COLO829 (cell line): ENCODE results near the gene RSPRY1.
"Not testable (repeated sequence)": the region's sequence is repeated elsewhere in the genome, so short reads cannot be mapped to it uniquely, and the experiment has no call there.

Experiments
- DNase-seq: peaks from one replicate; pipeline ENCODE4 v3.0.0; 2012; ENCODE audit warnings: low spot score

Gene RSPRY1

GRCh38 chr16:57186872-57187854, 1.0 kb downstream of the RSPRY1 start:
- no peak for DNase-seq

GRCh38 chr16:57187902-57188710, 2.0 kb downstream of the RSPRY1 start:
- not testable (repeated sequence) for DNase-seq

GRCh38 chr16:57188711-57189002, 2.5 kb downstream of the RSPRY1 start:
- no peak for DNase-seq

GRCh38 chr16:57189527-57189926, 3.4 kb downstream of the RSPRY1 start:
- DNase-seq: not testable (repeated sequence)

- no peak for DNase-seq
Observed at GRCh38 chr16:57190136-57190535, 4.0 kb downstream of the RSPRY1 start.

GRCh38 chr16:57191056-57191571, 5.0 kb downstream of the RSPRY1 start:
- no peak for DNase-seq

GRCh38 chr16:57192146-57192545, 6.0 kb downstream of the RSPRY1 start:
- DNase-seq: no peak

- no peak for DNase-seq
Observed at GRCh38 chr16:57192720-57193486, 6.8 kb downstream of the RSPRY1 start.

GRCh38 chr16:57194512-57194911, 8.4 kb downstream of the RSPRY1 start:
- DNase-seq: peak; percentile 36

- no peak for DNase-seq
Observed at GRCh38 chr16:57196286-57196685, 10.2 kb downstream of the RSPRY1 start.

- DNase-seq: no peak
Observed at GRCh38 chr16:57196753-57197152, 10.6 kb downstream of the RSPRY1 start.

- not testable (repeated sequence) for DNase-seq
Observed at GRCh38 chr16:57200321-57200720, 14.2 kb downstream of the RSPRY1 start.

GRCh38 chr16:57200926-57201325, 14.8 kb downstream of the RSPRY1 start:
- DNase-seq: not testable (repeated sequence)

GRCh38 chr16:57202095-57202886, 16.2 kb downstream of the RSPRY1 start:
- DNase-seq: no peak

- no peak for DNase-seq
Observed at GRCh38 chr16:57203451-57203850, 17.3 kb downstream of the RSPRY1 start.

GRCh38 chr16:57204675-57205074, 18.5 kb downstream of the RSPRY1 start:
- DNase-seq: no peak

GRCh38 chr16:57208926-57209325, 22.8 kb downstream of the RSPRY1 start:
- no peak for DNase-seq

GRCh38 chr16:57209780-57210179, 23.7 kb downstream of the RSPRY1 start:
- no peak for DNase-seq

- no peak for DNase-seq
Observed at GRCh38 chr16:57213462-57213861, 27.3 kb downstream of the RSPRY1 start.

- DNase-seq: no peak
Observed at GRCh38 chr16:57216968-57217367, 30.8 kb downstream of the RSPRY1 start.

GRCh38 chr16:57223057-57223456, 36.9 kb downstream of the RSPRY1 start:
- DNase-seq: no peak
